A549 treated with RU486 at 1 μM for 4 hours (cell line): ENCODE results near the gene CLDN6. TPM values are rescaled to one million over a fixed set of nuclear protein-coding genes. Genes with fewer than 3 reads are reported as not detected.

Experiments used
- total RNA-seq: library from RNA; stranded (reverse); fragments of 200-300 nt; extraction: Qiagen RNA extraction; gene quantifications from 5 replicates; pipeline ENCODE4 v1.2.3, GENCODE V29; 2022; ENCODE audit warnings: low read depth

The CLDN6 gene, protein sequence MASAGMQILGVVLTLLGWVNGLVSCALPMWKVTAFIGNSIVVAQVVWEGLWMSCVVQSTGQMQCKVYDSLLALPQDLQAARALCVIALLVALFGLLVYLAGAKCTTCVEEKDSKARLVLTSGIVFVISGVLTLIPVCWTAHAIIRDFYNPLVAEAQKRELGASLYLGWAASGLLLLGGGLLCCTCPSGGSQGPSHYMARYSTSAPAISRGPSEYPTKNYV
- 0.19 to 0.74 TPM (median 0.34 TPM) in 5 replicates for total RNA-seq

DNA sequence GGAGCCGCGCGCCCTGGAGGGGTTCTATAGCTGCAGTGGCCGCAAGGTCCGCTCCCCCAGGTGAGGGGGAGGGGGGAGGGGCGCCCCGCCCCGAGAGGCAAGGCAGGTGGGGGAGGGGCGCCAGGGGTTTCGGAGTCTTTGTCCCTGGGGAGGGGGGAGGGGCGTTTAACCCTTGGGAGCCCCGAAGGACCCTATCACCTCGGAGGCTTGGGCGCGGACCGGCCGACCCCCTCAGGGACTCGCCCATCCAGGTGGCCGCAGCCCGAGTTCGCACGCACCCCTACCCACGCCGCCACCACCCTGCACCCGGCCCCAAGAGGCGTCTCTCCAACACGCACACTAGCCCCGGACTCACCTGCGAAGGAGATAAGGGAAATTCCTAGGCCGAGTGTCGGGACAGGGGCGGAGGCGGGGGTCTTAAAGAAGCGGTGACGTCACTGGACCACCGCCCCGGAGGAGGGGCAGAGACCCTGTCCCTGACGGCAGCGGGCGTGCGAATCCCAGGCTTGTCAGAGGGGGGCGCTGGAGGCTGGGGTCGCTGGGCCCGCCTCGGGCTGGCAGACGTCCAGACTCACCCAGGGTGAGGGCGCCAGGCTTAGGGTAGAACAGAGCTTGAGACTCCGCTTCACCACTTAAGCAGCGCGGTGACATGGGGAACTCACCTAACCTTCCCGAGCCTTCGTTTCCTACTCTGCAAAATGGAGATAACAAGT, at the start of gene CLDN6:
Gene CLDN6, minus strand, starts transcription at position 390 of the 713 bp plus-strand sequence. CDS start 2,162 bp downstream, outside the sequence.

DNA sequence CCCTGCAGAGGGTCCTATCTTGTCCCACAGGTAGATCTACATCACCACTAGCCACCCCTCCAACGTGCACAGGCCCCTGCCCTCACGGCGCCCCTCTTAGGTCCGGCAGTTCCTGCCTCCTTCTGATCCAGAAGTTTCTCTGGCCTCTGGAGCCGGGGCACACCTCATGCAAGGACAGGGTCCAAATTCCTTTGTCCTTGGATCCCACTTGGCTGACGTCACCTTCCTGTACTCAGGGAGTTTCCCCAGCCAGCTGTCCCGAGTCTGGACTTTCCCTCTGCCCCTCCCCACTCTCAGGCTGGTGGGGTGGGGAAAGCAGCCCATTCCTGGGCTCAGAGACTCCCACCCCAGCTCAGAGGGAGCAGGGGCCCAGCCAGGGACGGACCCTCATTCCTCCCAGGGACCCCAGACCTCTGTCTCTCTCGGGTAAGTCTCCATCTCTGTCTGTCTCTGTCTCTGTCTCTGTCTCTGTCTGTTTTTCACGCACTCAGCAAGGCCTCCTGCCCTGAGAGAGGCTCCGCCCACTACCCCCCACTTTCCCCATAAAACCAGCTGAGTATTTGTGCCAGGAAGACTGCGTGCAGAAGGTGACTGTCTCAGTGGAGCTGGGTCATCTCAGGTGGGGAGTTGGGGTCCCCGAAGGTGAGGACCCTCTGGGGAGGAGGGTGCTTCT, 47.2 kb upstream of the CLDN6 start, which contains the start of gene IL32:
Gene IL32, plus strand, starts transcription at position 572 of the 673 bp plus-strand sequence. CDS start 172 bp downstream, outside the sequence.

DNA sequence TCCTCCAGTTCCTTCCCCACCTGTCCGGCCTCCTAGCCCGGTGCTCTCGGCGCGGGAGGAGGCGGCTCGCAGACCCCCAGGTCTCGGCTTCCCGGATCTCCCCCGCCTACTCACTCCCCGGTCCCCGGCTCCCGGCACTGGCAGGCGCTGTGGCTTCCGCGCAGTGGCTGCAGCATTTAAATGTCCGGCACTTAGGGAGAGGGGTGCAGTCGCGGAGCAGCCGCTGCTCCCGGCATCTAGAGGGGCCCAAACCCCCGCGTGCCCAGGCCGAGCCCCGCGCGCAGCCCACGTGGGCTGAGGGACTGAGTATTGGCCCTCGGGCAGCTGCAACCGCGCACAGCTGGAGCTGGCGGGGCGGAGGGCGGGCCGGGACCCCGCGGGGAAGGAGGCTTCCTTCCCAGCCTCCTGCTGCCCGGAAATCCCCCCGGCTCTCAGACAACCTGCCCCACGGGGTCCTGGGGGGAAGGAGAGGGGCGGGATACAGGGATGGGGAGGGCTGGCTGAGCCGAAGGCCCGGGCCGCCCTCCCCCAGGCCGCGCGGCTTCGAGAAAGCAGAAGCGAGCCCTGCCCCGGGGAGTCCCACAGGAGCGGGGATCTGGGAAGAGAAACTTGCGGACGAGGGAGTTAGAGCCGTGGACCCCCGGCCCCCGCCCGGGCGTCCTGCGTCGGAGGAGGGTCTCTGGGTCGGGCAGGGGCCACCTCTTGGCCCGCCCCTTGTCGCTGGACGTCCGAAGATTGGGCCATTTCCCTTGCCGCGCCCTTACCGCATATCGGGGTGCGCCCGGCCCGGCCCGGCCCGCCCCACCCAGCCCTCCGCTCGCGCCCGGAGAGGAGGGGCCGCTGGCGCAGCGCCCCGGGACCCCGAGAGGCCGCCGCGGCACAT, 28.0 kb upstream of the CLDN6 start, which contains the start of gene MMP25:
Gene MMP25, plus strand, starts transcription at position 804 of the 883 bp plus-strand sequence. CDS start 357 bp downstream, outside the sequence.

DNA sequence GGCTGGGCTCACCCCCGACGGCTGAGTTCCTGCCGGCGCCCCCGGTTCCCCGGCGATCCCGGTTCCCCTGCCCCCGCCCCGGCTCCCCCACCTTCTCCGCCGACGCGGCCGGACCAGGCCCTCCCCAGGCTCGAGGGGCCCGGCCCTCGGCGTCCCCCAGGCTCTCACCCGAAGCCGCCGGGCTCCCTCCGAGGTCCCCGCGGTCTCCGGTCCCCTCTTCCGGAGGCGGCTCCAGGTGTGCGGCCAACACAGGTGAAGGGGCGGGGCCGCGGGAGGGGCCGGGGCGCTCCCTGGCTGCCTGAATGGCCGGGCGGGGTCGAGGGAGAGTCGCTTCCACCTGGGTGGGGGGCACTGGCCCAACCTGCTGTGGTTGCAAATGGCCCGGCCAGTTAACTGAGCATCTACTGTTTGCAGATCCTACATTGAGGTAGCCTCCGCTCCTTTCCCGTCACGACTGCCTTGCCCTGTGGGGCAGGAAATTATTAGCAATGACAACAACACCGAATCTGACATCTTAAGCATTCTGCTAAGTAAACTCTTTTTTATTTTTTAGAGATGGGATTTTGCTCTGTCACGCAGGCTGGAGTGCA, 18.8 kb upstream of the CLDN6 start, which contains the start of gene BICDL2:
Gene BICDL2, minus strand, starts transcription at position 219 of the 590 bp plus-strand sequence. CDS start 1,448 bp downstream, outside the sequence.

DNA sequence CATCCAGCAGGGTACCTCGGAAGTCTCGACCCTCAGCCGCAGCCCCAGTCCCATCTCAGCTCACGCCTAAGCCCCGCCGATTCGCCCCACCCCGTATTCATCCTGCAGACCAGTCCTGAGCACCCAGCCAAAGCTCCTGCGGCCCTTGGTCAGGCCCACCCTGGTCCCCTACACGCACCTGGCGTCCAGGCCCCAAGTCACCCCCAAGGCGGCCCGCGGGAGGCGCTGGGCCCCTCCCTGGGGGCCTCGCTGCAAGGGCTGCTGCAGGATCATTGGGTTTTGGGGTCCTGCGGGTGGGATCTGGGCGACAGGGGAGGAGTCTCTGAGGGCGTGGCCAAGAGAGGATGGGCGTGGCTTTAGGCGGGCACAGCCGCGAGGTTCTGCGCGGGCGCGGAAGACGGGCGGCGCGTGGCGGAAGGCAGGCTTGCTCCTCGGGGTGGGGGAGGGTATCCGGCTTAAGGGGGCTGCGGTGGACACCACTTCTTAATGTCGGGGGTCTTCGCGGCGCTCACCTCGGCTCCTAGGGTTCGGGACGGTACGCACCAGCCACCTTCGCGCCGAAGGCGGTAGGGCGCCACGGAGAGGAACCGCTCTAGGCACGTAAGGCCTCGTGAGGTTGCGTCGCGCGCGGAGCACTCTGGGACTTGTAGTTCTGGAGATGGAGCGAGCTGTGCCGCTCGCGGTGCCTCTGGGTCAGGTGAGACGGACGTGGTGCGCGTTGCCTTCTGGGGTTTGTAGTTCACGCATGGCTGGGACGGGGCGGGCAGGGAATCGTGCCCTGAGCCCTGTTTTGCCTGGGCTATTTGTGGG, 5.9 kb upstream of the CLDN6 start, which contains the start of the genes HCFC1R1 and THOC6:
Gene HCFC1R1, minus strand, starts transcription at position 274 of the 810 bp plus-strand sequence. Its CDS starts 1 bp downstream, at position 273.
Gene THOC6, plus strand, starts transcription at position 367 of the 810 bp plus-strand sequence. Its CDS starts 292 bp downstream, at position 659.

DNA sequence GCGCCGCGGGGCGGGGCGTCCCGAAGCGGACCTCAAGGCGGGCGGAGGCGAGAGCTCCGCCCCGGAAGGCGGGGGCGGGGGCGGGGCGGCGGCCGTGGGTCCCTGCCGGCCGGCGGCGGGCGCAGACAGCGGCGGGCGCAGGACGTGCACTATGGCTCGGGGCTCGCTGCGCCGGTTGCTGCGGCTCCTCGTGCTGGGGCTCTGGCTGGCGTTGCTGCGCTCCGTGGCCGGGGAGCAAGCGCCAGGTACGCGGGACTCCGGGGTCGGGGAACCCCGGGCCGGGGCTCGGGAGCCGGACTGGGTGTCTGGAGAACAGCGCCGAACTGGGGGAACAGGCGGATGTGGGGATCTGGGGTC, 2.2 kb upstream of the CLDN6 start, which contains the start of gene TNFRSF12A:
Gene TNFRSF12A, plus strand, starts transcription at position 122 of the 357 bp plus-strand sequence. Its CDS starts 30 bp downstream, at position 152.

DNA sequence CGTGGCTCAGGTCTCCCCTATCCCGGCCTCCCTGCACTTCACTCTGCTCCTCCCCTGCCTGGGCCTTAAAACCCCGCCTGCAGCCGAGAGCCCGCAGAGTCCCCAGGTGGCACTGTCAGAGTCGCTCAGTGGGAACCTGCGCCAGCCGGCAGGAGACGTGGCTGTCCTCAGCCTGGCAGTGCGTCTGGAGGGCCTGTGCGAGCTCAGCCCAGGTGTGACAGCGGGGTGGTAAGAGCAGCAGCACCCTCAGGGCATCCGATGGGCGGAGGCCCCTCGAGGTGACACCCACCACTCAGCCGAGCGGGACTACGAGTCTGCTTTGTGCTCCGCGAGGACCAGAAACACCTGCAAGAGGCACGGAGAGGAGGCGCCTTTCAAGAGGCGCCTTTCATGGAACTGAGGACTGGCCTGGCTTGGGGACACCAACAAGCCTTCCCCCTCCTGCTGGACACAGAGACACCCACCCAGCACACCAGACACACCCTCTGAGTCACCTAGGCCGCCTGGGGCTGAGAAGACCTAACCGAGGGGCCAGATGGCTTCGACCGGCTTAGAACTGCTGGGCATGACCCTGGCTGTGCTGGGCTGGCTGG, 5.1 kb downstream of the CLDN6 start, which contains the start of gene CLDN9:
Gene CLDN9, plus strand, starts transcription at position 96 of the 593 bp plus-strand sequence. Its CDS starts 440 bp downstream, at position 536.

DNA sequence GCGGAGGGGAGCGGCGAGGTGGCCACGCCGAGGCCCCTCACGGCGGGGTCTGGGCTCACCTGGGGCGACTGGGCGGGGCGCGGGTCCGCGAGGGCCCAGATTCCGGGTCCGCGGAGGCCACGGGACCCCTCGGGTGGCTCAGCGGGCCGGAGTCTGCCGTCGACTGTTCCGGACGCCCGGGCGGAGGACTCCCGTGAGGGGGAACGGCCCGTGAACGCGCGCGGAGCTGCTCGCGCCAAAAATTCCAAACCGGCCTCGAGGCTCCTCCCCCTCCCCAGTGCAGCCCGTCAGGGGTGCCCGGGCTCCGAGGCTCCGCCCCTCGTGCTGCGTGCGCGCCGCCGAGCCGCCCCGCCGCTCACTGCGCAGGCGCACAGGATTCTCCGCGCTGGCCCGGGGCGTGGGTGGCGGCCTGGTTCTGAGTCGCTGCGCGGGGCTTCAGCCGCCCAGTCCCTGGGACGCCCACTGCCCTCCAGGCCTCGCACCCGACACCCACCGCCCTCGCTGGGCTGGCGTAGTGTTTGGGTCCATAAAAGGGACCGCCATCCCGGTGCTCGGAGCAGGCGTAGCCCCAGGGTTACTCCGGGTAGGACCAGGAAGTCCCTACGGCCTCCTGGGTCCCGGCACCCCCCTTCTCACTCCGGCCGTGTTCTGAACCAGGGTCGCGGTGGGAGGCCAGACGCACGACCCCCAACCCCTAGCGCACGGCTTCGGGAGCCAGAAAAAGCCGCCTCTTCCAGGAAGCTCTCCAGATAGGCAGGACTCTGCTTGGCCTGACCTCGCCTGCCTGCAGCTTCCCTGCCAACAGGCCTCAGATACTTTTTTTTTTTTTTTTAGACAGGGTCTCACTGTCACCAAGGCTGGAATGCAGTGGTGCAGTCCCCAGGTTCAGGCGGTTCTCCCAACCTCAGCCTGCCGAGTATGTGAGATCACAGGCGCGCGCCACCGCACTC, 37.5 kb downstream of the CLDN6 start, which contains the start of gene PKMYT1:
Gene PKMYT1, minus strand, starts transcription at position 220 of the 950 bp plus-strand sequence. CDS start 789 bp downstream, outside the sequence.

DNA sequence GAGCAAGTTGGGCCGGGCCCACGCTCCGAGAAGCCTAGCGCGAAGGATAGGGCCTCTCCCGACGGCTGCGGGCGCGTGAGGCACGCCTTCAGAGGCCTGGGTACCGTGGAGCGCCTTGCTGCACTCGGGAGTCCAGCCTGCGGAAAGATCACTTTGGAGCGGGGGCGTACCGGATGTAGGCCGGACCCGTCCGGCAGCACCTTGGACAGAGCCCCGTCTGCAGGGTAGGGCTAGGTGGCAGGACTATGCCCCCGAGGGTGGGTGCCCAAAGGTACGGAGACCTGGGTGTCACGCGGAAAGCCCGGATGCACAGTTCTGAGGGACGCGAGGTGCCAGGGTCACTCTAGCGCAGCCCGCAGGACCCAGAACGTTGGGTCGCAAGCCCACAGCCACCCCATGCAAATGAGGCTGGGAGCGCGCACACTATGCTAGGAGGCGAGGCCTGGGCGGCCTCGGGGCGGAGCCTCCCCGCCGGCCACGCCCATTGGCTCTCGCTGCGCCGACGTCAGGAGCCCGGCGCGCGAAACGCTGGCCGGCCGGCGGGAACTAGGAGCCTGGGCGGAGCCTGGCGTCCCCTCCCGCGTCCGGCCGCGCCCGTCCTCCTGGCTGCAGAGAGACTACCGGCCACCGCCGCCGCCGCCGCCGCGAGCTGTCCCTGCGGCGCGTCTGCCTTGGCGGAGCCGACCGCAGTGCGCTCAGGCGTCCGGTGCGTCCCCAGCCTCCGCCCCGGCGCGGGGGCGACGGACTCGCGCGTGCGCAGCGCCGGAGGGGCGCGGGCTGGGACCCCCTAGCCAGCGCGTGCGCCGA, 49.0 kb downstream of the CLDN6 start, which contains the start of gene PAQR4:
Gene PAQR4, plus strand, starts transcription at position 611 of the 807 bp plus-strand sequence. CDS start 327 bp downstream, outside the sequence.

Other genes starting within 250 kb of the CLDN6 start
- 436 to 538 TPM (median 483 TPM) in 5 replicates for gene ELOB, start 240.9 kb downstream of the CLDN6 start, total RNA-seq
- 0.09 TPM in 1 of 5 replicates, not detected in the others for gene PRSS33, start 230.6 kb downstream of the CLDN6 start, total RNA-seq
- gene PRSS41, start 219.7 kb downstream of the CLDN6 start, total RNA-seq, result not detected in 5 replicates
- 0.21 to 0.30 TPM in 2 of 5 replicates, not detected in the others for gene PRSS21, start 200.9 kb downstream of the CLDN6 start, total RNA-seq
- 0.73 to 1.3 TPM (median 0.93 TPM) in 5 replicates for gene ZG16B, start 187.9 kb downstream of the CLDN6 start, total RNA-seq
- 1.6 to 3.1 TPM (median 2.2 TPM) in 5 replicates for gene PRSS22, start 160.0 kb downstream of the CLDN6 start, total RNA-seq
- 45.9 to 60.3 TPM (median 51.6 TPM) in 5 replicates for gene FLYWCH2, start 135.0 kb downstream of the CLDN6 start, total RNA-seq
- 19.5 to 28.3 TPM (median 27.5 TPM) in 5 replicates for gene FLYWCH1, start 106.3 kb downstream of the CLDN6 start, total RNA-seq
- 1.3 to 2.4 TPM (median 2.3 TPM) in 5 replicates for gene KREMEN2, start 53.9 kb downstream of the CLDN6 start, total RNA-seq
- 28.8 to 45.8 TPM (median 37.2 TPM) in 5 replicates for gene PAQR4, start 48.8 kb downstream of the CLDN6 start, total RNA-seq
- gene PKMYT1, start 37.7 kb downstream of the CLDN6 start, total RNA-seq, result 57.5 to 96.6 TPM (median 92.5 TPM) in 5 replicates
- gene CLDN9, start 5.3 kb downstream of the CLDN6 start, total RNA-seq, result 0.30 to 0.55 TPM (median 0.50 TPM) in 5 replicates
- 477 to 677 TPM (median 627 TPM) in 5 replicates for gene TNFRSF12A, start 2.2 kb upstream of the CLDN6 start, total RNA-seq
- gene HCFC1R1, start 5.8 kb upstream of the CLDN6 start, total RNA-seq, result 216 to 280 TPM (median 222 TPM) in 5 replicates
- 21.6 to 33.9 TPM (median 32.7 TPM) in 5 replicates for gene THOC6, start 5.9 kb upstream of the CLDN6 start, total RNA-seq
- gene BICDL2, start 18.8 kb upstream of the CLDN6 start, total RNA-seq, result not detected in 5 replicates
- 0.49 to 1.0 TPM (median 0.79 TPM) in 5 replicates for gene MMP25, start 28.4 kb upstream of the CLDN6 start, total RNA-seq
- 23.0 to 38.0 TPM (median 28.2 TPM) in 5 replicates for gene IL32, start 47.5 kb upstream of the CLDN6 start, total RNA-seq
- gene ZSCAN10, start 81.1 kb upstream of the CLDN6 start, total RNA-seq, result not detected in 5 replicates
- 9.2 to 14.3 TPM (median 13.2 TPM) in 5 replicates for gene ZNF205, start 94.4 kb upstream of the CLDN6 start, total RNA-seq
- gene ZNF213, start 116.8 kb upstream of the CLDN6 start, total RNA-seq, result 7.7 to 13.2 TPM (median 10.8 TPM) in 5 replicates
- 0.23 to 0.48 TPM (median 0.29 TPM) in 5 replicates for gene OR1F1, start 170.0 kb upstream of the CLDN6 start, total RNA-seq
- gene ZNF200, start 217.0 kb upstream of the CLDN6 start, total RNA-seq, result 7.5 to 9.6 TPM (median 8.9 TPM) in 5 replicates
- gene MEFV, start 238.4 kb upstream of the CLDN6 start, total RNA-seq, result not detected in 5 replicates